DND-41 (cell line): ENCODE measurements around the gene HECW1.

Experiments used
- ATAC-seq: fragments of 200-7000 bp; cut with Tn5 transposase; 3 replicates; pipeline ENCODE4 v1.9.1; 2021; ENCODE audit warnings: low read depth; ENCODE audit not compliant: insufficient read depth
- DNase-seq: peaks from one replicate; pipeline ENCODE4 v3.0.0-alpha.2; 2020
- H2AFZ ChIP-seq: 2 replicates; pipeline ENCODE4 v1.6.0; 2012; ENCODE audit warnings: low read depth, low read length
- H3K27ac ChIP-seq: 2 replicates; pipeline ENCODE4 v1.5.1; 2012; ENCODE audit warnings: low read length, inconsistent platforms
- H3K27me3 ChIP-seq: fragments of 200-600 bp; sonication (generic); 2 replicates; pipeline ENCODE4 v1.6.0; 2012; ENCODE audit warnings: low read length, mild to moderate bottlenecking, inconsistent platforms; ENCODE audit not compliant: insufficient read depth, poor library complexity
- H3K36me3 ChIP-seq: 2 replicates; pipeline ENCODE4 v1.5.1; 2012; ENCODE audit warnings: low read length, inconsistent platforms; ENCODE audit not compliant: insufficient read depth
- H3K4me1 ChIP-seq: 2 replicates; pipeline ENCODE4 v1.5.1; 2012; ENCODE audit warnings: mild to moderate bottlenecking, low read length; ENCODE audit not compliant: insufficient read depth
- H3K4me2 ChIP-seq: 2 replicates; pipeline ENCODE4 v1.6.0; 2012; ENCODE audit warnings: mild to moderate bottlenecking, moderate library complexity, low read length, inconsistent platforms; ENCODE audit not compliant: insufficient read depth
- H3K4me3 ChIP-seq, 2 experiments: fragments of 200-600 bp in 1 of 2; shearing (Covaris generic) in 1 of 2; 2 replicates each; pipeline ENCODE4 v1.5.1; 2012 to 2016; ENCODE audit warnings: inconsistent platforms in 2 of 2, low read length in 2 of 2, mild to moderate bottlenecking in 2 of 2, low read depth in 1 of 2, moderate library complexity in 1 of 2
- H3K79me2 ChIP-seq: 2 replicates; pipeline ENCODE4 v1.6.0; 2012; ENCODE audit warnings: low read length, inconsistent platforms; ENCODE audit not compliant: insufficient read depth
- H3K9ac ChIP-seq: 2 replicates; pipeline ENCODE4 v1.6.0; 2012; ENCODE audit warnings: low read depth, mild to moderate bottlenecking, inconsistent platforms, low read length, moderate library complexity
- H3K9me3 ChIP-seq: 2 replicates; pipeline ENCODE4 v1.5.1; 2012; ENCODE audit warnings: low read length, moderate library complexity, mild to moderate bottlenecking, inconsistent platforms; ENCODE audit not compliant: insufficient read depth, severe bottlenecking
- H4K20me1 ChIP-seq: 2 replicates; pipeline ENCODE4 v1.6.0; 2012; ENCODE audit warnings: low read length; ENCODE audit not compliant: insufficient read depth
- CTCF ChIP-seq: IDR thresholded peaks from 2 replicates; pipeline ENCODE4 v1.5.1; 2012; ENCODE audit warnings: borderline replicate concordance, low read length, moderate library complexity, mild to moderate bottlenecking; ENCODE audit not compliant: poor library complexity, severe bottlenecking; ENCODE audit errors: extremely low read depth
- EZH2 ChIP-seq: IDR thresholded peaks from 3 replicates; pipeline ENCODE4 v1.6.1; 2012; ENCODE audit warnings: borderline replicate concordance, low read depth, mild to moderate bottlenecking, moderate library complexity, low read length, inconsistent platforms; ENCODE audit not compliant: severe bottlenecking

Gene HECW1

GRCh38 chr7:43586251-43586900 is 473.9 kb downstream of the HECW1 start:
- DNase-seq = no peak

GRCh38 chr7:43588477-43589132 is 476.2 kb downstream of the HECW1 start:
- peak overlapping the region; percentile 17 for H3K9ac ChIP-seq
- peak overlapping the region in 1 of 2 experiments; percentile 33; a peak in 1 of 4 replicates for H3K4me3 ChIP-seq
- no peaks in the 10 kb centered on the region for H3K9me3 ChIP-seq
- no peak overlapping the region for H2AFZ ChIP-seq
- H3K4me2 ChIP-seq = peak overlapping the region; percentile 71
- peaks cover 100% of the 10 kb centered on the region for H3K79me2 ChIP-seq
- H3K36me3 ChIP-seq = peaks cover 29% of the 10 kb centered on the region
- TF ChIP-seq EZH2 (no peak), CTCF (no peak)
- peaks cover 81% of the 10 kb centered on the region for H3K4me1 ChIP-seq
- no peaks in the 10 kb centered on the region for H3K27me3 ChIP-seq
- ATAC-seq (no peak), DNase-seq (no peak)
- H3K27ac ChIP-seq = no peak overlapping the region
- peaks cover 88% of the 10 kb centered on the region for H4K20me1 ChIP-seq

More at GRCh38 chr7:43586251-43586900, 473.9 kb downstream of the HECW1 start:
- H3K79me2 ChIP-seq = peaks cover 87% of the 10 kb centered on the region
- TF ChIP-seq CTCF (no peak), EZH2 (no peak)
- peaks cover 75% of the 10 kb centered on the region for H4K20me1 ChIP-seq
- no peaks in the 10 kb centered on the region for H3K27me3 ChIP-seq
- H3K9me3 ChIP-seq = no peaks in the 10 kb centered on the region
- H3K4me2 ChIP-seq = peak overlapping the region; percentile 71
- H3K4me3 ChIP-seq = peak overlapping the region; percentile 66 to 83; a peak in 3 of 4 replicates
- peak overlapping the region; percentile 97 for H3K27ac ChIP-seq
- H3K4me1 ChIP-seq = peaks cover 72% of the 10 kb centered on the region
- ATAC-seq = no peak
- H2AFZ ChIP-seq = no peak overlapping the region
- peak overlapping the region; percentile 96 for H3K9ac ChIP-seq
- H3K36me3 ChIP-seq = peaks cover 24% of the 10 kb centered on the region

GRCh38 chr7:43589133-43589478 is 476.7 kb downstream of the HECW1 start:
- Histone ChIP-seq H3K4me2 (peak overlapping the region; percentile 71; the same call in 1 of the 2 replicates), H4K20me1 (peaks cover 91% of the 10 kb centered on the region), H3K9me3 (no peaks in the 10 kb centered on the region), H2AFZ (no peak overlapping the region), H3K27me3 (no peaks in the 10 kb centered on the region), H3K4me1 (peaks cover 84% of the 10 kb centered on the region), H3K79me2 (peaks cover 100% of the 10 kb centered on the region), H3K27ac (no peak overlapping the region; the same call in 1 of the 2 replicates), H3K36me3 (peaks cover 32% of the 10 kb centered on the region), H3K4me3 (peak overlapping the region in 1 of 2 experiments; percentile 33; a peak in 1 of 4 replicates), H3K9ac (peak overlapping the region; percentile 17; the same call in 1 of the 2 replicates)
- ATAC-seq = no peak
- TF ChIP-seq CTCF = no peak
- no peak for TF ChIP-seq EZH2
- no peak for DNase-seq
